COR-L47 (cell line): Measurements from ENCODE around the gene CCSER1.
A peak's percentile ranks its signal among the peaks of the same experiment; 100 is the strongest.
"Not testable (repeated sequence)": the region's sequence is repeated elsewhere in the genome, so short reads cannot be mapped to it uniquely, and the experiment has no call there.

Source experiments
- DNase-seq: peaks from one replicate; lab custom pipeline; 2025; lab: John Stamatoyannopoulos, UW

CCSER1 gene

DNA sequence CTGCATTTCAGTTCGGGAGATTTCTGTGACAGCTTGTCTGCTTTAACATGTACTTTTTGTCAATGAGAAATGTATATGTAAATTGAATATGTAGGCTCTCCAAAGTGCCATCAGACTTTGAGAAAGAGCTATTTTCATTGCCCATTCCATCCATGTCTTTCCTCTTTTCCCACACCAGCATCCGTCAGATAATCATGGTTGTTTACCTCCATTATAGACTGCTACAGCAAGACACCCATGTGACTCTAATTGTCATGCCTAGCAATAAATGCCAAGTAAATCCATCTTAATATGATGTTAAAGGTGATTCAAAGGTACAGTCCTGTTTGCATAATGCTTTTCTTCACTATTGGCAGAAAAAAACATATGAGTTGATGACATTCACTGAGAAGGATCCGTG is 1157.3 kb downstream of the CCSER1 start:
- DNase-seq: no peak

GRCh38 chr4:91285487-91285886 is 1158.3 kb downstream of the CCSER1 start:
- no peak for DNase-seq

DNA sequence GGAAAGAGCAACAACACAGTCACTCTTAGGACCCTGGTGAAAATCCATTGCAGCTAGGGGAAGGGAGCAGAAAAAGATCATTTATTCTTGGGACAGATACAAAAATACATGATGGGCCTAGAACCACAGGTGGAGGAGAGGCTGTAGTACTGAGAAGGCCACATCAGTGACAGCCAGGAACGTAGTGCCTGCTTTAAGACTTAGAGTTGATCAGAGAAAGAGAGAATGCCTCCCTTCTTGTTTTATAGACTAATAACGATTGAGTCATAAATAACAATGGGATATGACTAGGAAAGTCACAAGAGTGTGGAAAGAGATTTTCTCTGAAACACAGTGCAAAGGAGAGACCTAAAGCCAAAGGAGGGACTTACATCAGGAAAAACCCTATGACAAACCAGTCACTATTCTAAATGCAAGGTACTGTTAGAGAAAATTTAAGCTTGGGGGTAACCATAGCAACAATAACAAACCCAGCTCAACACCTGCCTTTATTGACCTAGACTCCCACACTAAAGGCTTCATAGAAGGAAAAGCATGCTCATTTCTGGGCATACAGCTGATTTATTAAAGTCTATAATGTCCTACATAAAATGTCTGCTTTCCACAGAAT is 1161.6 kb downstream of the CCSER1 start:
- peak; percentile 71 for DNase-seq

- no peak for DNase-seq
These were observed 1171.0 kb downstream of the CCSER1 start for GRCh38 chr4:91298156-91298700.

DNA sequence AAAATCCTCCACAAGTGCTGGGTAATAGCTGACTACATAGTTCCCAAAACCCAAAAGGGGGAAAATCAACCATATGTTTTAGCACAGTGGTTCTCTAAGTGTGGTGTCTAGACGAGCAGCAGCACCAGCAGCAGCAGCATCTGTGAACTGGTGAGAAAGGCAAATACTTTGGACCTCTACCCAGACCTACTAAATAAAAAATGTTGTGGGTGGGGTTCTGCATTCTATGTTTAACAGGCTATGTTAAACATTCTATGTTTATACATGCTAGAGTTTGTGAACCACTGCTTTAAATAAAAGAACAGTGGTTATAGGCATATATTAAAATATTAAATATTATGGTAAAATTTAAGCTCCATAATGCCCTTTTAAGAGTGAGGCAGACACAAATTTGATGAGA is 1171.6 kb downstream of the CCSER1 start:
- no peak for DNase-seq

- DNase-seq: no peak
These were observed 1174.9 kb downstream of the CCSER1 start for GRCh38 chr4:91302120-91302519.

- no peak for DNase-seq
These were observed 1177.1 kb downstream of the CCSER1 start for GRCh38 chr4:91304292-91304691.

DNA sequence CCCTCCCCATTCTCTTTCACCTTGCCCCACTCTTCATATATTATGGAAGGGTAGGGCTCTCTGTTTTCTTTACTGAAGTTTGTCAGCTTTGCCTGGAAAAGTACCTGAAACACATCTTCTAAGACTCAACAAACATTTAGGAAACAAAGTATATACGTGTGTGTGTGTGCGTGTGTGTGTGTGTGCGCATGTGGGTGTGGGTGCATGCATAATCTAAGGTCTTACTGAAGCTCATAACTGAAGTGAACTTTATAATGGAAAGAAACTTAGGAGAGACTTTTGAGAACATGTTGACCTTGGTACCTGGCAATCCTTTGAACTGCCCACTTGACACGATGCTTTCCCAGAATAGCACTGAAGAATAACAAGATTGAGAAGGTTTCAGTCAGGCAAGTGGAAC is 1190.2 kb downstream of the CCSER1 start:
- no peak for DNase-seq

DNA sequence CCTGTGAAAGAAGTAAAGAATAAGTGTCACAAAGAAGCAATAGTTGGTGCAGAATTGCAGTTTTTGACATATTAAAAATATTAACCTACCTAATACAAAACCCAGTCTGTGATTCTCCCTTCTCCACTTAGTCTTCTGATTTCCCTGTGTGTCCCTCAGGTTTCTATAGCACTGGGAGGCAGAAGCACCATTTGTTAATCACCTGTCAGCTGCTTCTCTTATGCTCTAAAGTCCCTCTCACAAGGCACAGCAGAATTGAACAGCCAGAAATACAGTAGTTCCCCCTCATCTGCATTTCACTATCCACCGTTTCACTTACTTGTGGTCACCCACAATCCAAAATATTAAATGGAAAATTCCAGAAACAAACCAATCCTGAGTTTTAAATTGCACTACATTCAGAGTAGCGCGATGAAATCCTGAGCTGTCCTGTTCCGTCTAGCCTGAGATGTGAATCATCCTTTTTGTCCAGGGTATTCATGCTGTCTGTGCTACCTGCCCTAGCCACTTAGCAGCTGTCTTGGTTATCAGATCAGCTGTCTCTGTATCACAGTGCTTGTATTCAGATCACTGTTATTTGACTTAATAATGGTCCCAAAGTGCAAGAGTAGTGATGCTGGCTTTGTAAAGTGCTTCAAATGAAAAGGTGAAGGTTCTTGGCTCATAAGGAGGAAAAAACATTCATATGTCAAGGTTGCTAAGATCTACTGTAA is 1192.5 kb downstream of the CCSER1 start:
- DNase-seq: peak; percentile 45

DNA sequence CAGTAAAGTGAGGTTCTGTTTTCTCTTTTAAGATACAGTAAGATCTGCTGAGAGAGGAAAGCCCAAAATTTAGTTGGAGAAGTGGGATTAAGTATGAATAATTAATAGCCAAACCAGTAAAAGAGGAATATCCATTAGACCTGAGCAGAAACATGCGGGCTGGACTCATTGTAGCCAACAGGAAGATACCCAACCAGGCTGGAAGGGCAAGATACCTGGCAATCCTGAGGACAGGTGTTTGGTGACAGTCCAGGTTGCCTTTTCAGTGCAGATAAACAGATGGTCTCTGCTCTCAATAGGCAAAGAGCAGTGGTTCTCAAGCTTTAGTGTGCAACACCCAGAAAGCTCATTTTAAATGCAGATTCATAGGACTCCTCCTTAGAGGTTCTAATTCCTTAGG is 1195.8 kb downstream of the CCSER1 start:
- DNase-seq: no peak

- peak; percentile 4 for DNase-seq
These were observed 1198.3 kb downstream of the CCSER1 start for GRCh38 chr4:91325495-91325894.

- not testable (repeated sequence) for DNase-seq
These were observed 1199.0 kb downstream of the CCSER1 start for GRCh38 chr4:91326167-91326566.

DNA sequence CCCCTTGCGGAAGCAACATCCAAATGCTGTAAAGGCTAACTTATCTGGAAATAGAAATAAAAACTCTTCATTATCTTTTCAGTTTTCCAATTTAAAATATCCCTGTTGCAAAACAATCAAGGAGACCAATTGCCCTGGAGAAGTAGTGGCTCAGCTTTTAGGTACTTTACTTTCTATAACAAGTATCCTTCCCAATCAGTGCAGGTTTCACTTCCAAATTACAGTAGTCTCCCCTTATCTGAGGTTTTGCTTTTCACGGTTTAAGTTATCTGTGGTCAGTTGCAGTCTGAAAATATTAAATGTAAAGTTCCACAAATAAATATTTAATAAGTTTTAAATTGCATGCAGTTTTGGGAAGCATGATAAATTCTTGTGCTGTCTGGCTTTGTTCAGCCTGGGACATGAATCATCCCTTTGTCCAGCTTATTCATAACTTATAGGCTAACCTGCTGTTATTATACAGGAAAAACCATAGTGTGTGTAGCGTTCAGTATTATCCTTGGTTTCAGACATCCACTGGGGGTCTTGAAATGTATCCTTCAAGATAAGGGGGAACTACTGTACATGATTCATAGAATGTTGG is 1203.5 kb downstream of the CCSER1 start:
- no peak for DNase-seq

GRCh38 chr4:91340822-91341221 is 1213.6 kb downstream of the CCSER1 start:
- DNase-seq: no peak

GRCh38 chr4:91345632-91346031 is 1218.4 kb downstream of the CCSER1 start:
- no peak for DNase-seq

- DNase-seq: not testable (repeated sequence)
These were observed 1229.3 kb downstream of the CCSER1 start for GRCh38 chr4:91356496-91356895.

- DNase-seq: not testable (repeated sequence)
These were observed 1230.8 kb downstream of the CCSER1 start for GRCh38 chr4:91358016-91358415.

- not testable (repeated sequence) for DNase-seq
These were observed 1231.4 kb downstream of the CCSER1 start for GRCh38 chr4:91358621-91359020.

GRCh38 chr4:91359041-91360031 is 1232.1 kb downstream of the CCSER1 start:
- DNase-seq: no peak

- no peak for DNase-seq
These were observed 1234.9 kb downstream of the CCSER1 start for GRCh38 chr4:91362125-91362524.

DNA sequence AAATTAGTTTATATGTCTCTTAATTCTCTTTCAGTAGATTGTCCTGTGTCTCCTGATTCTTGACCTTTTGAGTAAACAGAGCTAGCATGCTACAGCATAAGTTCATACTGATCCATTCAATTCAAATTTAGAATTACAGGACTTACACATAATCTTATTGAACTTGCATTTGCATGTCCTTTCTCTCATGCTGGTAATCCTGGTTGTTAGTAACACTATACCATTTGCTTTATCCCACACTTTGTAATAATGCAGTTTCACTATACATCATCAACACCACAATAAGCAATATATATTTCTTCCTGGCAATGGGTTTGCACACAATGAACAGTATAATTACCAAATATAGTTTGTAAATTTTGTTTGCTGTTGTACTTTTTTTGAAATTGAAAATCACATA is 1239.4 kb downstream of the CCSER1 start:
- DNase-seq: no peak

- no peak for DNase-seq
These were observed 1241.9 kb downstream of the CCSER1 start for GRCh38 chr4:91369116-91369515.
